GM12891 (cell line): Measurements from ENCODE around the gene DYSF.

Experiments
- POLR2A ChIP-seq: IDR thresholded peaks from 2 replicates; pipeline ENCODE4 v1.6.1; 2011; ENCODE audit warnings: low read depth, low read length, control low read depth
- POLR2AphosphoS5 ChIP-seq: IDR thresholded peaks from 2 replicates; pipeline ENCODE4 v1.6.1; 2011; ENCODE audit warnings: low read depth, low read length, control low read depth
- POU2F2 ChIP-seq: IDR thresholded peaks from 2 replicates; pipeline ENCODE4 v1.6.1; 2011; ENCODE audit warnings: low read depth, mild to moderate bottlenecking, control low read depth, low read length, moderate library complexity
- TAF1 ChIP-seq: IDR thresholded peaks from 2 replicates; pipeline ENCODE4 v1.6.1; 2011; ENCODE audit warnings: low read depth, low read length, control low read depth

DNA sequence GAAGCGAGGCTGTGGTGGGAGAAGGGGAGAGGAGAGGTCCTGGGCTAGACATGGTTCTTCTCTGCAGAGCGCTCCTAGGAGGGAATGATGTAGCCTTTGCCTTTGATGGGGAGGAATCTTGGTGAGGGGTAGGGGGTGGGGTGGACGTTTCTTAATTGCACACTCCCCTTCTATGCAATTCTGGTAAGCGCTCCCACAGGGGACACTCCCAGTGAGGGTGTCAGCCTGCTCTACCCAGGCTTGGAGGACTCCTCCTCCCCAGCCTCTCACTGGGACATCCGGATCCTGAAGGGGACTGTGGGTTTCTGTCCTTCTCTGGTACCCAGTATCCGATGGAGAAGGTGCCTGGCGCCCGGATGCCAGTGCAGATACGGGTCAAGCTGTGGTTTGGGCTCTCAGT lies 114.3 kb downstream of the DYSF start:
- TF ChIP-seq POLR2A (no peak), POLR2AphosphoS5 (no peak), POU2F2 (no peak), TAF1 (no peak)
